Transverse colon (tissue), 4 donors: ENCODE results near the gene LDLRAD4.

Source experiments
- EP300 ChIP-seq: sonication (generic); formaldehyde crosslinking; IDR thresholded peaks from one replicate; pipeline ENCODE4 v1.6.1; 2017; ENCODE audit warnings: antibody characterized with exemption, low read depth
- POLR2A ChIP-seq: fragments of 450-650 bp; IDR thresholded peaks from one replicate; pipeline ENCODE4 v1.6.1; 2016; ENCODE audit warnings: antibody characterized with exemption, mild to moderate bottlenecking, moderate library complexity
- POLR2AphosphoS5 ChIP-seq, 3 donors: sonication (generic); formaldehyde crosslinking; IDR thresholded peaks; one replicate each; pipeline ENCODE4 v1.6.1; 2016; ENCODE audit warnings: antibody characterized with exemption in 3 of 3
- TF ChIP-seq, protein P1 (sequence below), 5 experiments: fragments of 200-600 bp in 3 of 5; fragments of 450-650 bp in 2 of 5; sonication (generic) in 3 of 5; IDR thresholded peaks; 1 replicate in 2 of 5; 2 replicates in 3 of 5; pipeline ENCODE4 v1.5.1; 2016 to 2017; ENCODE audit warnings: antibody characterized with exemption in 5 of 5, inconsistent platforms in 3 of 5, mild to moderate bottlenecking in 2 of 5, moderate library complexity in 1 of 5

DNA sequence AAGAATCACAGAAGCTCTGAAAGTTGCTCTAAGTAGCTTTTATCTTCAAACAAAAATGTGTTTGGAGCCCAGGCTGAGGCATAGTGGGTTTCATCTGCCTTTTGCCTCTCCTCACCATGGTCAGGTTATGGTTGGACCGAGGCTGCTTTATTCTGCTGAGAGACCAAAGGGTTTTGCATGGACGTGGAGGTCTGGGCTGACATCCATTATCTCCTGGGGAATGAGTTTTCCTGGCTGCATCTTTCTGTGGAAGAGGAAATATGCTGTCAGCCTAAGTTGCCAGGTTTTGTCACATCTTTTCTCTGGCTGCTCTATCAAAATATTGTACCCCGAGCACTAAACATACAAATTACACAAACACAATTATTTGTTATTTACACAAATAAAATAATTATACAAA, 223.2 kb downstream of the LDLRAD4 start:
- no peak for TF ChIP-seq POLR2A
- TF ChIP-seq, protein P1, sequence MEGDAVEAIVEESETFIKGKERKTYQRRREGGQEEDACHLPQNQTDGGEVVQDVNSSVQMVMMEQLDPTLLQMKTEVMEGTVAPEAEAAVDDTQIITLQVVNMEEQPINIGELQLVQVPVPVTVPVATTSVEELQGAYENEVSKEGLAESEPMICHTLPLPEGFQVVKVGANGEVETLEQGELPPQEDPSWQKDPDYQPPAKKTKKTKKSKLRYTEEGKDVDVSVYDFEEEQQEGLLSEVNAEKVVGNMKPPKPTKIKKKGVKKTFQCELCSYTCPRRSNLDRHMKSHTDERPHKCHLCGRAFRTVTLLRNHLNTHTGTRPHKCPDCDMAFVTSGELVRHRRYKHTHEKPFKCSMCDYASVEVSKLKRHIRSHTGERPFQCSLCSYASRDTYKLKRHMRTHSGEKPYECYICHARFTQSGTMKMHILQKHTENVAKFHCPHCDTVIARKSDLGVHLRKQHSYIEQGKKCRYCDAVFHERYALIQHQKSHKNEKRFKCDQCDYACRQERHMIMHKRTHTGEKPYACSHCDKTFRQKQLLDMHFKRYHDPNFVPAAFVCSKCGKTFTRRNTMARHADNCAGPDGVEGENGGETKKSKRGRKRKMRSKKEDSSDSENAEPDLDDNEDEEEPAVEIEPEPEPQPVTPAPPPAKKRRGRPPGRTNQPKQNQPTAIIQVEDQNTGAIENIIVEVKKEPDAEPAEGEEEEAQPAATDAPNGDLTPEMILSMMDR (IDR thresholded peaks at IDR 0.05): no peak
- no peak for TF ChIP-seq EP300
- no peak for TF ChIP-seq POLR2AphosphoS5 (IDR thresholded peaks at IDR 0.05)
